HFF-Myc (cell line): Measurements from ENCODE around the gene CHMP4B.

Experiments
- DNase-seq: peaks from one replicate; pipeline ENCODE4 v3.0.0-alpha.2; 2011; ENCODE audit warnings: low read depth; ENCODE audit errors: extremely low read depth
- H3K4me3 ChIP-seq: replicated peaks from 2 replicates; pipeline ENCODE4 v1.5.1; 2011; ENCODE audit warnings: low read depth, mild to moderate bottlenecking, control low read depth, low read length
- TF ChIP-seq, protein P1 (sequence below): IDR thresholded peaks from 2 replicates; pipeline ENCODE4 v1.5.1; 2012; ENCODE audit warnings: mild to moderate bottlenecking, low read depth, low read length, control low read depth; ENCODE audit errors: missing control alignments

The CHMP4B gene

DNA sequence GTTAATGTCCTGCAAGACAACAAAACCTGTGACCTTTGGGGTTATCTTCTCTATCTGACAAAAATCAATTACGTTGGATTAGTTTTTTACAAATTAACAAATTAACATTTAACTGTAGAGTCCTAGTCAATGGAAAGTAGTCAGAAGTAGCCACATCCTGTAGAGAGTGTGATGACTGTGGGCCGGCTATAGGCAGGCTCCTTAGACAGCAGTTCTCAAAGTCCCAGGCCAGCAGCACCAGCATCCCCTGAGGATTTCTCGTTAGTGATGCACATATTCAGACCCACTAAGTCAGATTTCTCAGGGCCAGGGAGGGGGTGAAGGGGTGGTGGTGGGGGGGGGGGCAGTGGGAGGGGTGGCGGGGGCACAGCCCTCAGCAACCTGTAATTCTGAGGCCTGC lies 42.1 kb upstream of the CHMP4B start:
- H3K4me3 ChIP-seq, result no peak overlapping the region
- TF ChIP-seq, protein P1, sequence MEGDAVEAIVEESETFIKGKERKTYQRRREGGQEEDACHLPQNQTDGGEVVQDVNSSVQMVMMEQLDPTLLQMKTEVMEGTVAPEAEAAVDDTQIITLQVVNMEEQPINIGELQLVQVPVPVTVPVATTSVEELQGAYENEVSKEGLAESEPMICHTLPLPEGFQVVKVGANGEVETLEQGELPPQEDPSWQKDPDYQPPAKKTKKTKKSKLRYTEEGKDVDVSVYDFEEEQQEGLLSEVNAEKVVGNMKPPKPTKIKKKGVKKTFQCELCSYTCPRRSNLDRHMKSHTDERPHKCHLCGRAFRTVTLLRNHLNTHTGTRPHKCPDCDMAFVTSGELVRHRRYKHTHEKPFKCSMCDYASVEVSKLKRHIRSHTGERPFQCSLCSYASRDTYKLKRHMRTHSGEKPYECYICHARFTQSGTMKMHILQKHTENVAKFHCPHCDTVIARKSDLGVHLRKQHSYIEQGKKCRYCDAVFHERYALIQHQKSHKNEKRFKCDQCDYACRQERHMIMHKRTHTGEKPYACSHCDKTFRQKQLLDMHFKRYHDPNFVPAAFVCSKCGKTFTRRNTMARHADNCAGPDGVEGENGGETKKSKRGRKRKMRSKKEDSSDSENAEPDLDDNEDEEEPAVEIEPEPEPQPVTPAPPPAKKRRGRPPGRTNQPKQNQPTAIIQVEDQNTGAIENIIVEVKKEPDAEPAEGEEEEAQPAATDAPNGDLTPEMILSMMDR, result no peak
- DNase-seq, result no peak

DNA sequence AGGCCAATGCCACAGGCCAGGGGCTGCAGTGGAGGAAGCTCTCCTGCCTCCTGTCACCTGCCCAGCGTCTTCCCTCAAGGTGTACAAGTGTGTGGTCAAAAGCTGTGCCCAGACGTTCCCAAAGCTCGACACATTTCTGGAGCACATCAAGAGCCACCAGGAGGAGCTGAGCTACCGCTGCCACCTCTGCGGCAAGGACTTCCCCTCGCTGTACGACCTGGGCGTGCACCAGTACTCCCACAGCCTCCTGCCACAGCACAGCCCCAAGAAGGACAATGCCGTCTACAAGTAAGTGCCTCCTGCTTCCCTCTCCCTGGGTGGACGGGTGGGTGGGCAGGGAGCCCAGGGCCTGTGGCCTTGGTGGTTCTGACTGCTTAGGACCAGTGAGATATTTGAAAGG lies 41.1 kb upstream of the CHMP4B start:
- TF ChIP-seq, protein P1, result no peak
- DNase-seq, result no peak
- H3K4me3 ChIP-seq, result no peak overlapping the region

DNA sequence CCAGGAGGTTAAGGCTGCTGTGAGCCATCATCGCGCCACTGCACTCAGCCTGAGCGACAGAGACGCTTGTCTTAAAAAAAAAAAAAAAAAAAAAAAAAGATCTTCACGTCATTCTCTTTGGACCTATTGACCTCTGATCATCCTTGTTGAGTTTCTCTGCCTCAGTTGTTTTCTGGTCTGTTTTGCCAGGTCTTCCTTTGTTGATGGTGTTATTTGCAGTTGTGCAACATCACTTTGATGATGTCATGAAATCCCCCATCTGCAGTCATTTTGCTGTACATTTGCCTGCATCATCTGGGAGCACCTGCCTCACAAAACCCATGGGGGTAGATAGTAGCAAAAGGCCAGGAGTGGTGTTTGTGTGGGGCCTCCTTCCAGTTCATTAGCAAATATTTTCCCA lies 39.2 kb upstream of the CHMP4B start:
- no peak for DNase-seq
- TF ChIP-seq, protein P1, result no peak
- H3K4me3 ChIP-seq, result no peak overlapping the region

DNA sequence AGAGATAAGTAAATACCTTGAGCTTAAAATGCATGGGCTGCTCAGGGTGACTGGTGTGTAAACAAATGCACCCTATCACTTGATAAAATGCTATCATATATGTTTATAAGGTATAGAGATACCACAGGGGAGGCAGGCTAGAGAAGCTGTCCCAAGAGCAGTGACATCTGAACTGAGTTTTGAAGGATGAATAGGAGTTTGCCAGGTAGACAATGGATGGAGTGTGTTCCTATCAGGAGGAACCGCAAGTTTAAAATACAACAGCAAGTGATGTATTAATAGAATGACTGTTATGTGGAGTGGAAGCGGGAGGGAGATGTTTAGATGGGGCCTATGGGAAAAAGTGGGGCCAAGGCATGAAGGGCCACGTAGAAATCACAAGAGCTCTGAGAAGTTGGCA lies 38.7 kb upstream of the CHMP4B start:
- TF ChIP-seq, protein P1, result no peak
- no peak for DNase-seq
- no peak overlapping the region for H3K4me3 ChIP-seq

DNA sequence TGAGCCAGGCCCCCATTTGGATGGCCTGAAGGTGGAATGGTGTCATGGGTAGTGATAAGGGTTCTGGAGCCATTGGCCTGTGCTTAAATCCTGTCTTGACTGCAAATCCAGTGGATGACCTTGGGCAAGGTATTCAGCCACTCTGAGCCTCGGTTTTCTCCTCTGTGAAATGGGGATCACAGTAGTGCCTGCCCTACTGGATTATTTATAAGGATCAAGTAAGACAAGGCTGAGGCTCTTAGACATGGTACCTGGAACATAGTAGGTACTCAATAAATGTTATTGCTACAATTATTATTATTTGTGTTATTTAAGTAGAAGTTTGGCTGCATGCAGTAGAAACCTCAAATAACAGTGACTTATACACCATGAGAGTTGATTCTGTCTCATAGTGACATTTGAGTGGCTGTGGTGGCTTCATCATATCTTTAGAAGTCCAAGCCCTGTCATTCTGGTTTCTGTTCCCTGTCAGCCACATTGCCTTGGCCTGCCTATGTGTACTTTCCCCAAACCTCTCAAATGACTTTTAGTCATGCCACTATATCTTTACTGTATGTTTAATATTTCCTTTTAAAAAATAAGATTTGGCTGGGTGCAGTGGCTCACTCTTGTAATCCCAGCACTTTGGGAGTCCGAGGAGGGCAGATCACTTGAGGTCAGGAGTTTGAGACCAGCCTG lies 37.6 kb upstream of the CHMP4B start:
- no peak for DNase-seq

DNA sequence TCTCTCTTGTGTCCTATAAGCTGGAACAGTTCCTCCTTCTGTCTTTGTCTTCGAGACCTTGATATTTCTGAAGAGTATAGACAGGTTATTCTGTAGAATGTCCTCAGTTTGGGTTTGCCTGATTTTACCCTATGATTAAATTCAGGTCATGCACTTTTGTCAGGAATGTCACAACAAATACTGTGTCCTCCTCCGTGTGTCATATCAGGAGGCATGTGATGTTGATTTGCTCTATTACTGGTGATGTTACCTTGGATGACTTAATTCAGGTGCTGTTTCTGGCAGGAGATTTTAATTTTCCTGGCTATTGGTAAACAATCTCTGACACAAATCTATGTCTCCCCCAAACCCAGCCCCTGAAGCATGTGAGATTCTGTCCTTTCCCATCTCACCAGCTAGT lies 33.3 kb upstream of the CHMP4B start:
- no peak for DNase-seq
- TF ChIP-seq, protein P1, result no peak
- H3K4me3 ChIP-seq, result no peak overlapping the region

More for the DNA sequence above, 37.6 kb upstream of the CHMP4B start:
- no peak overlapping the region for H3K4me3 ChIP-seq
- TF ChIP-seq, protein P1, result no peak

DNA sequence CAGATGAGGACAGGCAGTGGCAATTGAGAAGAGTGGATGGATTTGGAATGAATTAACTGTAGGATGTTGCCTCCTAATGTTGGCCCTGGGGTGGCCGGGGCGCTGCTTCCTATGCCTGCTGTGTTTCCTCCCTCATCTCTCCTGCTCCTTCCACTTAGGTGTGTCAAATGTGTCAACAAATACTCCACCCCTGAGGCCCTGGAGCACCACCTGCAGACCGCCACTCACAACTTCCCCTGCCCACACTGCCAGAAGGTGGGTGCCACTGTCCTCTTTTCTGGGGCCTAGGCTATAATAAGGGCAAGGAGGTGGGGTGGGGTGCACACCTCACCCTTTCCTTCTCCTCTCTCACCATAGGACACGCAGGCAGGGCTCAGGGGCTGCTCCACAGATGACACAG lies 30.0 kb upstream of the CHMP4B start:
- no peak overlapping the region for H3K4me3 ChIP-seq
- TF ChIP-seq, protein P1, result no peak
- DNase-seq, result no peak
